D341Med (cell line): ENCODE data around the gene FIGNL1.

Experiments
- DNase-seq: peaks from one replicate; pipeline ENCODE4 v3.0.0; 2012; ENCODE audit warnings: low spot score

Gene FIGNL1

DNA sequence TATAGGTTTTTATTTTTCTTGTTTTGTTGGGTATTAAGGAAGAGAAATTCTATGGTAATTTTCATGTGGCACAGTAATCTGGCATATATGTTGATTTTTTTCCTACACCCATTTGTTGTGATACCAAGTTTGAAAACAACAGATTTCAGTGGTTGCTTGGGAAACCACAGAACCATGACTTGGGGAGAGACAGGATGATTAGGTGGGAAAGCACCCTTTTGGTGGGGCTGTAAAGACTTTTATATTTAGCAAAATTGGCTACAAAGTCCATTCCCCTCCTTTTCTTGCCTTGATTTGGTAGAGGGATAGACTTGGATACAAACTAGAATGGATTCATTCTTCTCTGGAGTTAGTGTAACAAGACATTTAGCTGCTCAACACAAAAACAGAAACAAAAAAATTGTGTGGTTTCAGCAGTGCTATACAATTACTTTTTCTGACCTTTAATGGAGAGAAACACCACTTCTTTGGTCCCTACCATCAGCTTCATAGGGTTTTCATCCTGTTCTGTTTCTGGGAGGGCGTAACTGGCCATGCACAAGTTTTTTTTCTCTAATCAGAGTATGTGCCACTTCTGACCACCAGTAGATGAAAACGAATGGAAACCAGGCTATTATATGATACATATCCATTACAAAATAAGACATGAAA lies 52.7 kb downstream of the FIGNL1 start:
- no peak for DNase-seq

DNA sequence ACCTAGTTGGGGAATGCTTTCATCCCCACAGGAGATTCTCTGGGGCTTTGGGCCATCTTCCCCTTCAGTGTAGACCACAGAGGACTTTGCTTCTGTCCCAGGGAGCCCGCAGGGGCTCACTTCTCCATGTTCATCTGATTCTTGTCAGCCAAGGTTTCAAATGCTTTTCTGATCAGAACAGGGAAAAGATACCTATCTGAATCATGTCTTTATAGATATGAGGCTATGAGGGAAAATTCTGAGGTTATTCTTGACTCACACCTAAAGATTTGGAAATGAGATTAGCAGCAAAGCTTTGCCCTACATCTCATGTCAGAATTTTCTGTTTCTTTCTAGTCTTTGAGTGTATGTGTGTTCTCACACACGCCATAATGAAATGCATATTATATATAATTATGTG lies 53.3 kb downstream of the FIGNL1 start:
- no peak for DNase-seq

DNA sequence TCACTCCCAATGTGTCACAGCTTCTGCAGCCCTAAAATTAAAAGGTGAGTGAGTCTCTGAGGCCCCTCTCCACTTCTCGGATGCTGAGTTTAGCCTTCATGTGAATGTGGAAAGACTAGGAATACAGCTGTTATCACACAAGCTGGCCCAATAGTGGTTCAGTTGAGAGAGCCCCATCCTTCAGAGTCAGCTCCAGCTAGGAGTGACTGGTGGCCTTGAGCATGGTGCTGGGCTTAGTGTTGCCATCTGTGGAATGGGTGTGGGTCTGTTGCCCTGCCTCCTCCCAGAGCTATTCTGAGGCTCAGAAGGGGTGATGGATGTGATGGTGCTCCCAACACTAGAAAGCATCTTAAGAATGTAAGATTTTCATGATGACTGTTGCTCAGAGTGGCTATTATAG lies 55.8 kb downstream of the FIGNL1 start:
- no peak for DNase-seq
